ENCODE results near the gene ARFGAP3. TPM values are rescaled to one million over a fixed set of nuclear protein-coding genes. Genes with fewer than 3 reads are reported as not detected.

The ARFGAP3 gene
- polyA plus RNA-seq, 1 of the 3 experiments (the other 2 are of a cell fraction), result 12.6 TPM

DNA sequence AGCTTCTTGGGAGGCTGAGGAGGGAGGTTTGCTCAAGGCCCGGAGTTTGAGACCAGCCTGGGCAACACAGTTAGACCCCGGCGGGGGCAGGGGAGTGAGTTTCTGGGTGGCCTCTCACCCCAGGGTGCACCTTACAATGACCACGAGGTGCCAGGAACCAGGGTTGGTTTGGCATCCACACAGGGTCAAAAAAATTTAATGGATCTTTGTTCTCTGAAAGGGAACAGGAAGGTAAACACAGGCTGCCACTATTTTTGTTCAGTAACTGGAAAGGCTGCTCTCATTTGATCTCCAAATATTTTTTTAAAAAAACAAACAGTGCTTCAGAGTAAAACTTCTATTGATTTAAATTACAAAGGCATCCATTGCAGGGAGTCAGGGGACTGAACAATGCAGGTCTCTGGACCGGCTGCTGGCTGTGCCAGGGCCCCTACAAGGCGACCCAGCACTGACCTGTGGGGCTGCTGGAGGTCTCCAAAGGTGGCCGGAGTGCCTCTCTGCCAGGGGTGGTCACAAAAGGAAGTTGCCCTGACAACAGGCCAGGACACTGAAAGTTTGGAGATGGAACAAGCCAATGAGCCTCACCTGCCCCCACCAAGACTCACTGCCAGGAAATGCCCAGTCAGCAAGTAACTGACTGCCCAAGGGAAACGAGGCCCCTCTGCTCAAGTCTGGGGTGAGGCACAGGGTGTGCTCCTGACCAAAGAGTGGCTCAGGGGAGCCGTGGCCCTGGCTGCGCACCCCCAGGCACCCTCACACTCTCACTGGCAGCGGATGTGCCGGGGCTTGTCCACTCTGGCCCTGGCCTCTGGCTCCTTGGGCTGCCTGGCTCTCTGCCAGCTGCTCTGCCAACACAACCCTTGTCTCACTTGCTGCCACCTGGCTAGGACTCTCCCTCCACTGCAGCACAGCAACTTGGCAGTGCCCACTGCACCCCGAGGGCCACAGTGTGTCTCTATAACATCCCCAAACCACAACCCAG is 51.8 kb downstream of the ARFGAP3 start:
- no peak overlapping the region for H3K4me3 ChIP-seq (ENCODE audit: low read depth in 2 of 2, low read length in 1 of 2)
- 85% methylated on average over 4 of the region's 13 CpGs for WGBS (ENCODE audit: low lambda C conversion rate)
- peaks cover 0 to 22% of the 10 kb centered on the region in 2 experiments; a peak in 1 of 4 replicates for H3K4me1 ChIP-seq (ENCODE audit: control insufficient read depth in 1 of 2, insufficient read depth in 2 of 2, low read depth in 1 of 2, low read length in 1 of 2)
- ChIA-PET CTCF (interaction anchor here (0.6 kb wide), 2 partner anchors 62 to 87 kb away, joined by 3 read pairs; no protein-coding TSS in a partner anchor), POLR2A (no interaction called here)
- peaks cover 0 to 14% of the 10 kb centered on the region in 2 experiments for H3K36me3 ChIP-seq (replicated peaks in 1 of 2; ENCODE audit: control insufficient read depth in 1 of 2, insufficient read depth in 2 of 2, low read length in 1 of 2)
- H3K27ac ChIP-seq (ENCODE audit: low read depth in 2 of 2, low read length in 1 of 2), result peak overlapping the region in 1 of 2 experiments; percentile 64; a peak in 2 of 4 replicates
- no peaks in the 10 kb centered on the region for H3K79me2 ChIP-seq (ENCODE audit: insufficient read depth)
- no peak overlapping the region for H3K4me2 ChIP-seq
- TF ChIP-seq, protein P1, sequence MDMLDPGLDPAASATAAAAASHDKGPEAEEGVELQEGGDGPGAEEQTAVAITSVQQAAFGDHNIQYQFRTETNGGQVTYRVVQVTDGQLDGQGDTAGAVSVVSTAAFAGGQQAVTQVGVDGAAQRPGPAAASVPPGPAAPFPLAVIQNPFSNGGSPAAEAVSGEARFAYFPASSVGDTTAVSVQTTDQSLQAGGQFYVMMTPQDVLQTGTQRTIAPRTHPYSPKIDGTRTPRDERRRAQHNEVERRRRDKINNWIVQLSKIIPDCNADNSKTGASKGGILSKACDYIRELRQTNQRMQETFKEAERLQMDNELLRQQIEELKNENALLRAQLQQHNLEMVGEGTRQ (IDR thresholded peaks at IDR 0.05; ENCODE audit: borderline replicate concordance, low read depth, low read length), result no peak
- TF ChIP-seq NFIC (IDR thresholded peaks at IDR 0.05; ENCODE audit: borderline replicate concordance) (0 out of 2 replicates have a peak, but pooled peaks have one; percentile 5), TEAD4 (IDR thresholded peaks at IDR 0.05; ENCODE audit: borderline replicate concordance, insufficient read depth) (no peak)
- no peak overlapping the region for H2AFZ ChIP-seq (ENCODE audit: low read depth)
- no peak overlapping the region for H3K9ac ChIP-seq
- H3K9me2 ChIP-seq, result no peaks in the 10 kb centered on the region
- no peaks in the 10 kb centered on the region for H3K27me3 ChIP-seq (ENCODE audit: insufficient read depth)
- H3F3A ChIP-seq (replicated peaks; ENCODE audit: insufficient read depth), result no peaks in the 10 kb centered on the region
- H3K9me3 ChIP-seq, result no peaks in the 10 kb centered on the region
- H4K20me1 ChIP-seq (ENCODE audit: insufficient read depth), result no peaks in the 10 kb centered on the region
- peak; percentile 33 for DNase-seq

DNA sequence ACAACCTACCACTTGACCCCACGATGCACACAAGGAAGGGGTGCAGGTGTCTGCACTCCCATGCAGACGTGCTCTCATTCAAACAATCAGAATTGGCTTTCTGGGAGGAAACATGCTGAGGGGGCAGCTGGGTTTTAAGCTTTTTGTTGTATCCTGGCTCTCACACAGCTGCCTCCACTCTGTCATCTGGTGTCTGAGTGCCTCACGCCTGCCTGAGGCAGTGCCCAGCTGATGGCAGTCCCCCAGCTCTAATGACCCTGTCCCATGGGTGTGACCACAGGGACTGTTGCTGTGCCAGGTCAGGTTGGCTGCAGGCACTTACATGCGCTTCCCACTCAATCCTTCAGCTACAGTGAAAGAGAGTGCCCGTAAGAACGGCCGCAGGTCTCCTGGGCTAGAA is 53.7 kb downstream of the ARFGAP3 start:
- Histone ChIP-seq H2AFZ (ENCODE audit: low read depth) (no peak overlapping the region), H4K20me1 (ENCODE audit: insufficient read depth) (no peaks in the 10 kb centered on the region), H3K36me3 (replicated peaks in 1 of 2; ENCODE audit: control insufficient read depth in 1 of 2, insufficient read depth in 2 of 2, low read length in 1 of 2) (peaks cover 0 to 12% of the 10 kb centered on the region in 2 experiments), H3K9me3 (no peaks in the 10 kb centered on the region), H3K79me2 (ENCODE audit: insufficient read depth) (no peaks in the 10 kb centered on the region), H3K4me2 (no peak overlapping the region), H3K4me3 (ENCODE audit: low read depth in 2 of 2, low read length in 1 of 2) (no peak overlapping the region), H3K27me3 (ENCODE audit: insufficient read depth) (no peaks in the 10 kb centered on the region), H3F3A (replicated peaks; ENCODE audit: insufficient read depth) (no peaks in the 10 kb centered on the region), H3K9me2 (no peaks in the 10 kb centered on the region), H3K27ac (ENCODE audit: low read depth in 2 of 2, low read length in 1 of 2) (peak overlapping the region in 1 of 2 experiments; percentile 24; a peak in 2 of 4 replicates), H3K9ac (no peak overlapping the region), H3K4me1 (ENCODE audit: control insufficient read depth in 1 of 2, insufficient read depth in 2 of 2, low read depth in 1 of 2, low read length in 1 of 2) (peaks cover 0 to 22% of the 10 kb centered on the region in 2 experiments; a peak in 1 of 4 replicates)
- DNase-seq, result peak; percentile 63
- TF ChIP-seq EP300 (IDR thresholded peaks at IDR 0.05; ENCODE audit: borderline replicate concordance in 1 of 2, low read depth in 1 of 2, low read length in 1 of 2) (no peak), TAF1 (IDR thresholded peaks at IDR 0.05; ENCODE audit: borderline replicate concordance, low read depth, low read length) (no peak), RFX5 (IDR thresholded peaks at IDR 0.05; ENCODE audit: low read length) (no peak), TEAD4 (IDR thresholded peaks at IDR 0.05; ENCODE audit: borderline replicate concordance, insufficient read depth) (no peak), RAD21 (IDR thresholded peaks at IDR 0.05; ENCODE audit: low read length) (no peak), YY1 (IDR thresholded peaks at IDR 0.05; ENCODE audit: low read depth) (no peak), FOXJ3 (CRISPR knock-in tag; IDR thresholded peaks at IDR 0.05) (no peak), SMC3 (IDR thresholded peaks at IDR 0.05; ENCODE audit: low read depth, low read length) (no peak), JUND (IDR thresholded peaks at IDR 0.05) (no peak), NFIC (IDR thresholded peaks at IDR 0.05; ENCODE audit: borderline replicate concordance) (no peak)
- TF ChIP-seq, protein P1 (IDR thresholded peaks at IDR 0.05; ENCODE audit: borderline replicate concordance, low read depth, low read length), result no peak
- TF ChIP-seq, protein P2, sequence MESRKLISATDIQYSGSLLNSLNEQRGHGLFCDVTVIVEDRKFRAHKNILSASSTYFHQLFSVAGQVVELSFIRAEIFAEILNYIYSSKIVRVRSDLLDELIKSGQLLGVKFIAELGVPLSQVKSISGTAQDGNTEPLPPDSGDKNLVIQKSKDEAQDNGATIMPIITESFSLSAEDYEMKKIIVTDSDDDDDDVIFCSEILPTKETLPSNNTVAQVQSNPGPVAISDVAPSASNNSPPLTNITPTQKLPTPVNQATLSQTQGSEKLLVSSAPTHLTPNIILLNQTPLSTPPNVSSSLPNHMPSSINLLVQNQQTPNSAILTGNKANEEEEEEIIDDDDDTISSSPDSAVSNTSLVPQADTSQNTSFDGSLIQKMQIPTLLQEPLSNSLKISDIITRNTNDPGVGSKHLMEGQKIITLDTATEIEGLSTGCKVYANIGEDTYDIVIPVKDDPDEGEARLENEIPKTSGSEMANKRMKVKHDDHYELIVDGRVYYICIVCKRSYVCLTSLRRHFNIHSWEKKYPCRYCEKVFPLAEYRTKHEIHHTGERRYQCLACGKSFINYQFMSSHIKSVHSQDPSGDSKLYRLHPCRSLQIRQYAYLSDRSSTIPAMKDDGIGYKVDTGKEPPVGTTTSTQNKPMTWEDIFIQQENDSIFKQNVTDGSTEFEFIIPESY (IDR thresholded peaks at IDR 0.05; ENCODE audit: borderline replicate concordance, low read depth), result no peak
- TF ChIP-seq, protein P3, sequence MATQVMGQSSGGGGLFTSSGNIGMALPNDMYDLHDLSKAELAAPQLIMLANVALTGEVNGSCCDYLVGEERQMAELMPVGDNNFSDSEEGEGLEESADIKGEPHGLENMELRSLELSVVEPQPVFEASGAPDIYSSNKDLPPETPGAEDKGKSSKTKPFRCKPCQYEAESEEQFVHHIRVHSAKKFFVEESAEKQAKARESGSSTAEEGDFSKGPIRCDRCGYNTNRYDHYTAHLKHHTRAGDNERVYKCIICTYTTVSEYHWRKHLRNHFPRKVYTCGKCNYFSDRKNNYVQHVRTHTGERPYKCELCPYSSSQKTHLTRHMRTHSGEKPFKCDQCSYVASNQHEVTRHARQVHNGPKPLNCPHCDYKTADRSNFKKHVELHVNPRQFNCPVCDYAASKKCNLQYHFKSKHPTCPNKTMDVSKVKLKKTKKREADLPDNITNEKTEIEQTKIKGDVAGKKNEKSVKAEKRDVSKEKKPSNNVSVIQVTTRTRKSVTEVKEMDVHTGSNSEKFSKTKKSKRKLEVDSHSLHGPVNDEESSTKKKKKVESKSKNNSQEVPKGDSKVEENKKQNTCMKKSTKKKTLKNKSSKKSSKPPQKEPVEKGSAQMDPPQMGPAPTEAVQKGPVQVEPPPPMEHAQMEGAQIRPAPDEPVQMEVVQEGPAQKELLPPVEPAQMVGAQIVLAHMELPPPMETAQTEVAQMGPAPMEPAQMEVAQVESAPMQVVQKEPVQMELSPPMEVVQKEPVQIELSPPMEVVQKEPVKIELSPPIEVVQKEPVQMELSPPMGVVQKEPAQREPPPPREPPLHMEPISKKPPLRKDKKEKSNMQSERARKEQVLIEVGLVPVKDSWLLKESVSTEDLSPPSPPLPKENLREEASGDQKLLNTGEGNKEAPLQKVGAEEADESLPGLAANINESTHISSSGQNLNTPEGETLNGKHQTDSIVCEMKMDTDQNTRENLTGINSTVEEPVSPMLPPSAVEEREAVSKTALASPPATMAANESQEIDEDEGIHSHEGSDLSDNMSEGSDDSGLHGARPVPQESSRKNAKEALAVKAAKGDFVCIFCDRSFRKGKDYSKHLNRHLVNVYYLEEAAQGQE (IDR thresholded peaks at IDR 0.05; ENCODE audit: low read depth, low read length), result no peak
- WGBS (ENCODE audit: low lambda C conversion rate), result 100% methylated on average over 2 of the region's 7 CpGs
- CTCF ChIA-PET, result no interaction called here
- POLR2A ChIA-PET, result no interaction called here

Measured in SK-N-SH (cell line).